Pons (tissue), 1 donor: ENCODE data around the gene HOXB1.

Source experiments
- DNase-seq: peaks from one replicate; pipeline ENCODE4 v3.0.0-alpha.2; 2016; ENCODE audit warnings: low spot score

The HOXB1 gene

DNA sequence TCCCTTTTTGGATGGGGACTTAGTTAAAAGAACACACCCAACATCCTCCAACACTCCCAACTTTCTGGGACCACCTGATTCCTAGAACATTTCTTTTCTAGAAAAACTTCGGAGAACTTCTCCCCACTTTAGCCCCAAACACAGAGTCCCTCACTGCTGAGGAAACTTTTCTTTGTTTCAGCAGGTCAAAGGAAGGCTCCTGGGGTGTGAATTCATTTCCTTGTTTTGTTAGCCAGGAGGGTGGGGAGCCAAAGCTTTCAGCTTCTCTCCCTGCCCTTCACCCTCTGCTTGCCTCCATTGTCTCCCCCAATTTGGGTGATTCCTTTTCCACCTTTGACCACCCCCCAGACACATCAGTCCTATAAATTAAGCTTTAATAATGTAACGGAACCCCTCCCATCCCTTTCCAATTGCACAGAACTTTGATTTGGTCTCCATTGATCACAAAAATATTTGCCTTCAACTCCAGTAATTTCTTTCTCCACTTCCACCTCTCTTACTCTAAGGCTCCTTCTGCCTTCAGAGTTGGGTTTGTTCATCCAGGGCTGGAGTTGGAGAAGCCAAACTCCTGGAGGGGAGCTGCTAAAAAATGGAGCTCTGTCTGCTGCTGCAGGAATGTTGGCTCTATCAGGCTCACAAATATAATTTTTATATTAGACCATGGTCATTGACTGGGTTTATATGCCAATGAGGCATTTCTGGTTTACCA is 37.0 kb upstream of the HOXB1 start:
- DNase-seq, result no peak

GRCh38 chr17:48567209-48567608 is 36.4 kb upstream of the HOXB1 start:
- DNase-seq, result no peak

GRCh38 chr17:48566717-48567116 is 35.9 kb upstream of the HOXB1 start:
- DNase-seq, result no peak

DNA sequence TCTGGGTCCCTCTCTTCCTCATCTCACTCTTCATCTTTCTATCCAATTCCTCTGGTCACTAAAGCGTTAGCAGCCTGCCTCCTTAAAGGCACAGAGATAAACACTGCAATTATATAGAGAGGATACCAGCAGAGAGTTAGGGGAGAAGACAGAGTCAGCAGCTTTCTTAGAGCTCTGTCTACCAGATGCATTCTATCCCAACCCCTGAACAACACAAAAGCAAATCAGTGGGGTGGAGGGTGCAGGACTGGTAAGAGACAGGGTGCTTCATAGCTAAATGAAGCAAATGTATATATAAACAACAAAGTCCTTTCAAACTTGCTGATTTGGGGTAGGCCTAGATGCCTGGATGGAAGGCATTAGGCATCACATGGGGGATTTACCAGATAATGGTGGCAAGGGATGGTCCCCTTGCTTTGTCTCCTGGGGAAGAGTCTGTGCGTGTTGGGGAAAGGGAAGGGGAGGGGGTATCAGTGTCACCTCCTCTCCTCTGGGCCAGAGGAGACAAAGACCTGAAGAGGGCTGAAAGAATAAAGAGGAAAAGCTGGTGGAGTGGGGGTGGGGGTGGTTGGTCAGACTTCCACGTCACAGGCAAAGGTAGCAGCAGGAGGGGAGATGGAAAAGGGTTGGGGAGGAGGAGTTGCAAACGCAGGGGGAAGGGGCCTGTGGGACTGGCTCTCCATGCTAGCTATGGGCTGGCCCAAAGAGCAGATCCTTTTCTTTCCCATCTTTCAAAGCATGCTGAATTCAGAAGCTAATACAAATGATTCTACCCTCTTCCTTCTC is 35.3 kb upstream of the HOXB1 start:
- DNase-seq, result no peak

GRCh38 chr17:48565022-48565554 is 34.3 kb upstream of the HOXB1 start:
- no peak for DNase-seq

DNA sequence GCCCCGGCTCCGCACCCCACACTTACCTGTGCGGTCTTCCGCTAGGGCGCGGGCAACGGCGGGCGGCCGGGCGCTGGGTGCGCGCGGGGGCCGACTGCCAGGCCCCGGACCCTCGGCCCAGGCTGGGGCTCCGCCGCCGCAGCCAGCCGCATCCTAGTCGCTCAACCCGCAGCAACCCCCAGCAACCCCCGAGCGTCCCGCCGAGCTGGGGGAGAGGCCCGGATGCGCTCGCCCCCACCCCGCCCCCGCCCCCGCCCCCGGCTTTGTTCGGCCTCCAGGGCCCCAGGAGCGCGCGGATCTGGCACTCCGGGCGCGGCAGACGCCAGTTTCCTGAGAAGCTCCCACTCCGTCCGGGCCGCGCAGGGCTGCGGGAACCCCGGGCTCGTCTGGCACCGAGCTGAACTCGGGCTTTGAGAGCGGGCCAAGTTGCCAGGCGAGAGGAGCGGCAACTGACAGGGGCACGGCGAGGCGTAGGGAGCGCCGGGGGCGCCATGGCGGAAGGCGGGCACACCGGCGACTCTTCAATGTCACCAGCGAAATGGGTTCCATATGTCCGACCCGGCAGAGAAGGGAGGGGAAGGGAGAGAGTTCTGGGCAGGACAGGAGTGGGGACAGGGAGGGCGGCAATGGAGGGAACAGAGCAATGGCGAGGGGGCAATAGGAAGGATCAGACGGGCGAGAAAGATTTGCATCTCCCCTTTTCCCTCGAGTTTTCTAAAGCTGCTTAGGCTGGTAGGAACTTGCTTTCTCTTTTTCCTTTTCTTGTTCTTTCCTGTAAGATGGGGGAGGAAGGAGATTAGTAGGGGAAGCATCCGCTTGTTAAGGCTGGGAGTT is 33.6 kb upstream of the HOXB1 start:
- DNase-seq, result no peak

DNA sequence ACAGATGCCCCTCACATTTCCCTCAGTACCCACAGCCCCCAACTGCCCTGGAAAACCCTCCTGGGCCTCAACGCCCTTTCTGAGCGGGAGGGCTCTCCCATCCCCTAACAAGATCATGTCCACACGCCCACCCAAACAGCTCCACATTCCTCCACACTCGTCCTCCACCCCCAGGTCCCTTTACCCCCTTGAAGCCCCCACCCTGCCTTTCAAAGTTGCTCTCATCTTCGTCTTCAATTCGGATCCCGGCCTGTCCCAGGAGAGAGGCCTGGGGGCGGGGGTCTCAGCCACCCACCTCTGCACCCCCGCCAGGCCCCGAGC is 33.0 kb upstream of the HOXB1 start:
- DNase-seq, result no peak

DNA sequence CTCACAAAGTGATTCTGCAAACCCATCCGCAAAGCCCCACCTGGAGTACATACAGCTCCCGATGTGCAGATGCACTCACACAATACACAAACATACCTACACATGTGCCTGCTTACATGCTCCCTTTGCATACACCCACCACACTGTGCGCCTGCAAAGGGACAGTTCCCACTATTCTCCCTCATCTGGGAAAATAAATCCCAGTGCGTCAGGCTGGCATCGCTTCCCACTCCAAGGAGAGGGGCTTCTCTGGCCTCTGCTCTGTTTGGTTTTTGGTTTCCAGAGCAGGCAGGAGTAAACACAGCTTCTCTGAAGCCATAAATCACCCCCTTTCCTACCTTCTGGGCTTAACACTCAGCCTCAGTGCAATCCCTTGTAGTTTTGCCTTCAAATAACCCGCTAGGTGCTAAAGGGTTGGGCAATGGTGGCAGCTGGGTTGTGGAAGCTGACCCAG is 32.6 kb upstream of the HOXB1 start:
- no peak for DNase-seq

- no peak for DNase-seq
Observed at GRCh38 chr17:48562934-48563333, 32.1 kb upstream of the HOXB1 start.

- no peak for DNase-seq
Observed at GRCh38 chr17:48561884-48562810, 31.3 kb upstream of the HOXB1 start.

DNA sequence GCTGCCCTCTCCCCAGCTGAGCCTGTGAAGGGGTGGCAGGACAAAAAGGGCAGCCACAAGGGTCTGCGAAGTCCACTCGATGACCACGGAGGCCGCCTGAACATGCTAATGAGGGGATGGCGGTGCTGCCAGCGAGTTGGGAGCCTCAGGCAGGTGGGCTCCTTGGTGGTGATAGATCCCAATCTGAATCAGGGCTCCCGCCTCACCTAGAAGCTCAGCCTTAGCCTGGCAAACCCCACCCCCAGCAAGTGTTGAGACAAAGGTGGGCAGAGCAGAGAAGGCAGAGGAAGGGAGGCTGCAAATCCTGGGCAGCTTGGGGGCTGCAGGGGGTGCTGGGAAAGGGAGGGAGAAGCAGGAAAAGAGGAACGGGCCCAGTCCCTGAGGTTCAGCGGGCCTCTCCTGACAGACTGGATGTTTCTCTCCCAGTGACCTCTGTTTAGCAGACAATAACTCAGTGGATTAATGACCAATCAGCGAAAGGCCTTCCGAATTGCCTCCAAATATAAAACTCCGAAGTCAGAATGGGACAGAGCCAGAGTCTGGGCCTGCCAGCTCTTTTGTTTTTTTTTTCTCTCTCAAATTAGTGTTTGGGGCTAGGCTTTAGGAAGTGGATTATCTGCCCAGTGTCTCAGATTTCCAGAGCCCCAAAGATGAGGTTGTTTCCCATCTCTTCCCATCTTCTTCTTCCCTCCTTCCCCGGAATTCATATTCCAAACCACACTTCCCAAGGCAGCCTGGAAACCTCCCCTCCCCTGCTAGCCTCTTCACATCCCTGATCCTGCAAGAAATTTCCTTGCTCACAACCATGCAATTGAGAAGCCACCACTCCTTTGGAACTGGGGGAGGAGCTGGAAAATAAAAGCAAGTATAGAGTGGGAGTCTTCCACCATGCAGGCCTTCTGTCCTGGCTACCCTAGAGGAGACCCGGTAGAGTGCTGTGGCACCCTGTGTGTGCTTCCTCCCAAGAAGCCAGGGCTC is 29.3 kb upstream of the HOXB1 start:
- DNase-seq, result no peak

DNA sequence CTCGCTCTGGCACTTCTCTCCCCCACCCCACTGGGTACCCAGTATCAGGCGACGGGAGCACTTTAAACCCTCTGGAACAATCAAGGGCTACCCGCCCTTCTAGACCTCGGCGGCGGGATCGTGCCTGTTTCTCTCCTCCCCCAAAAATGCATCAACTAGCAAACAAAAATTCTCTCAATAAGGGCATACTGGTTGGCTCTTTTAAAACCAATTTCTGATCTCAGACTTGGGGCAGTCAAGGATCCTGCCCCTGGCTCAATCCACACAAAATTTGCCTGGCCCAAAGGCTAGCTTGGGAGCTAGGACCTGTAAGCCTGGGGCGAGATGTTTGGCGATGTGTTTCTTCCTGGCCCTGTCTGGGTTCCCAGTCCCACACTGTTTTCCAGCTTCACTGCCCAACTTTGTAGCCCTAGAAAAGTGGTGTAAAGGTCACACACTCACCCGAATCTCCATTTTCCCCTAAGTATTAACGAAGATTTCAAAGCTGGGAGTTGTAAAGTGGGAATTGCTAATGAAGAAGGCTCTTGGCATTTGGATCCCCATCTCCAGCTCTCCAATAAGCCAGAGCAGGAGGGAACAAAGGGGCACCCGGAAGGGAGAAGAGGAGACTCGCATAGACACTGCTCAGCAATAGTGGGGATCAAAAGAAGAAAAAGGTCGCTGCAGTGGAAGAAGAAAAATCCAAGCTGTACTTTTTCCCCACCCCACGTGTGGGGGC is 28.5 kb upstream of the HOXB1 start:
- DNase-seq, result no peak

DNA sequence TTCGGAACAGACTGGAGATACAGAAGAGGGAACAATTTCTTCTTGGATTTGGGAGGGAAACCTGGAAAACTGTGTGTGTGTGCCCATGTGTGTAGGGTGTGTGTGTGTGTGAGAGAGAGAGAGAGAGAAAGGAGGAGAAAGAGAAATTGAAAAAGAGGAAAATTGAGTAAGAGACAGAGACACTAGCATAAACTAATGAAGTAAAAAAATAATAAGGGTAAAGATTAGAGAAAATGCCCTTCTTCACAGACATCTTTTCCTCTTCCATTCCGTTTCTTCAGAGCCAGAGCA is 28.0 kb upstream of the HOXB1 start:
- DNase-seq, result no peak

DNA sequence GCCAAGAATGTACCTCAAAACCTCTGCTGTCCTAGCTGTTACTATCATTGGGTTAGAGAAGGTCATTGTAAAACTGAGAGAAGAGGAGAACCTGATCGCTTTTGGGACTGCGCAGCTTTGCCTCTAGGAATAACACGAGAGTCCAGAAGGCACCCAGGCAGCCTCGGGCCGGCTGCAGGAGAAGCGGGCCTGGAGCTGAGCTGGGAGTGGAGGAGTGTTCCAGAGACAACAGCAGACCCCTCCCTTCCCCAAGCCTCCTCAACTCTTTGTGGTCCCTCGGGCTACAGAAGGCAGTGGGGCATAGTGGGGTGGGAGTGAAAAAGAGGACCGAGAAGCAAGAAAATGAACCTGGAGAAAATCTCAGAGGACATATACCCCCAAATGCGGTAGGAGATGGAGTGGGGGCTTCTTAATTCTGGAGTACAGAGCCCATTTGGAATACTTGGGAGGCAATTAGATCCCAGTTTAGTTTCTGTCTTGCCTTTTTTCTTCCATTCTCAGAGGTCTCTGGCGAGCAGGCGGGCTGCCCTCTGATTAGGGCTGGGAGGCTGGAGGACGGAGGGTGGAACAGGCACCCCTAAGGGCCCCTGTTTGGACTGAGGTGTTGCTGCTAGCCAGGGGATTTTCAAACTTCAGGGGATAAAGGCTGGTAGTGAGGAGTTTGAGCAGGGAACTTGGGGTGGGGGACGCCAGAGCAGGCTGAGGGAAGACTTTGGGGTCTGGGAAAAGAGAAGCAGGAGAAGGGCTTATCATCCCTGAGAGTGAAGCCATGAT is 27.4 kb upstream of the HOXB1 start:
- no peak for DNase-seq

DNA sequence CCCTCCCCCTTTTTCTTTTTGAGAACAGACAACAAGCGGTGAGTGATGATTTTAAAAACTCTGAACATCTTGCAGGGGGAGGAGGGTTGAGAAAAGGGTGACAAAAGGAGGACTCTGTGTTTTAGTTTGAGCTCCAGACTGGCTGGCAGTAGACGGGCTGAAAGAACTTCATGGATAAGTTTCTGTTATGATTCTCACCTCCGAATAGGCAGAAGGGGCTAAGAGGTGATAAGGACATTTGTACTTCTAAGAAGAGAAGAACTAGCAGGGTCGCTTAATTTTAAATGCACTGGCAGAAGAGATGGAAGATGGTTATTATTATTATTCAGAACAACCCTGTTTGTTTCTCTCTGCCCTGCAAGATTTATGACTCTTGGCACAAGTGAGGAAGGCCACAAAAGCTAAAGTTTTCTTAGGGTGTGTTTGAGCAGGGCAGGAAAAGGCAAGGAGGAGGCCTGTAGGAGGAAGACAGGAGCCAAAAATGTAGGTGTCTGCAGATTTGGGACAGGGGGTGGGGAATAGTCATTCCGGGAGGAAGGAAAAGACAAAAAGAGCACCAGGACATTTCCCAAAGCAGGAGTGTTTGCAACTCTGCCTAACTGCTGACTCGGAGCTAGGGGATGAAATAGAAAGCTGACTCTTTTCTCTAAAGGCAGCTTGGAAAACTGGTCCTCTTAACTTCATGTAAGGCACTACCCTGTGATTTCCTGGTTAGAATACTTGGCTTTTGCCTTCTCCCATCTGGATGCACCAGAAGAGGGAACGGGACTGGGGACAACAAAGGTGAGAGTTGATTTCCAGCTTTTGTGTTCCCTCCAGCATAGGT is 26.0 kb upstream of the HOXB1 start:
- DNase-seq, result no peak

- DNase-seq, result no peak
Observed at GRCh38 chr17:48556229-48556575, 25.4 kb upstream of the HOXB1 start.

DNA sequence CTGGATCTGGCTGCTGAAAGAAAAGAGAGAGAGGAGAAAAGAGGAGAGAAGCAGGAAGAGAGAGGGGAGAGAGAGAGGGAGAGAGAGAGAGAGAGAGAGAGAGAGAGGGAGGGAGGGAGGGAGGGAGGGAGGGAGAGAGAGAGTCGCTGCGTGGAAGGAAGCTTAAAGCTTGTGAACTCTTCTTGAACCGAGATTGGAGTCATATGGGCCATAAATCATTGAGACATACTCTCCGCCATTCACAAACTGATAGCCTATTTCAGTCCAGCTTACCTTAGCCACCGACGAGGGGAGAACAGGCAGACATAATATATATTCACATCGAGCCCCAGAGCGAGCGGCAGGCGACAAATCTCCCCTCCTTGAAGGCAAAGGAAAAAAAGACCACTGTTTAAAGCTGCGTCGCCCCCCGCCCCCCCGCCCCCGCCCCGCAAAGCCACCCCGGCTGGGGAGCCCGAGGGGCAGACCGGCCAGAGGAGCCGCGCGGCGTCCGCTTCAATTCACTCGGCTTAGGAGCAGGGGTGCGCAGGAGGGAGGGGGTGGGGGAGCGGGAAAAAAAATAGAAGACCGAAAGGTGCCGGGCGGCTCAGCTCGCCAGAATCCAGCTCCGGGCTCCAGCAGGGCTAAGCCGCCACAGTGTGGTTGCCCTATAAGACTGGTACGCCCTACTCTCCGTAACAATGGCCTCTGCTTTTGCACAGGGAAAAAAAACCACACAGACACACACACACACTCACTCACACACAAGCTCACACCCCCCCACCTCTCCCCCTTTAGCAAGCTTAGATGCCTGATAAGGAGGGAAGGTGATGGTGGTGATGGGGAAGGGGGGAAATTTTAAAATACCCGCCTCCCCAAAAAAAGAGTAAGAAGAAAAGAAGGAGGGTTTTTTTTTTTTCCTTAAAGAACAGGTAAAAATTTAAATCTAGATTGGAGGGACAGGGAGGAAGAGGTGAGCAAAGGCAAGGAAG is 24.7 kb upstream of the HOXB1 start:
- no peak for DNase-seq
